ENCODE data around the gene ANTXRL.

DNA sequence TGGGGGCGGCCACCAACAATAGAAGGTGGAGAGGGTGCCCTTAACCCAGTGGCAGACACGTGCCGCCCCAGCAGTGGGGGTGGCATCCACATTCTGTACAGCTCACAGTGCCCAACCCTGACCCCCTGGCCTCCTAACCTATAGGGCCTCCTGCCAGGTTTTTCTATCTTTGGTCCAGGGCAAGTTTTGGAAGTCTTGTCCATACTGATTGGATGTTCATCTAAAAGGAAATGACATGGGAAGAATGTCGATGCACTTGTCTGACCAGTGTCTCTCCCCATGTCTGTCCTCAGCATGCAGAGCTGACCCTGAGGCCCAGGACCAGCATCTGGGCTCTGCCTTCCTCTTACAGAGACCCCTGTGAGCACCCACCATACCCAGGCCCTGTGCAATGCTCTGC lies 32.3 kb upstream of the ANTXRL start:
- no peak for TF ChIP-seq CTCF (IDR thresholded peaks at IDR 0.05 in 4 of 5, conservative IDR thresholded peaks at IDR 0.05 in 1 of 5)
- TF ChIP-seq POLR2A (IDR thresholded peaks at IDR 0.05): no peak
